DND-41 (cell line): ENCODE data around the gene MYO1E.
A peak's percentile ranks its signal among the peaks of the same experiment; 100 is the strongest.

ENCODE experiments used
- ATAC-seq: fragments of 200-7000 bp; cut with Tn5 transposase; 3 replicates; pipeline ENCODE4 v1.9.1; 2021; ENCODE audit warnings: low read depth; ENCODE audit not compliant: insufficient read depth
- DNase-seq: peaks from one replicate; pipeline ENCODE4 v3.0.0-alpha.2; 2020
- H2AFZ ChIP-seq: 2 replicates; pipeline ENCODE4 v1.6.0; 2012; ENCODE audit warnings: low read depth, low read length
- H3K27ac ChIP-seq: 2 replicates; pipeline ENCODE4 v1.5.1; 2012; ENCODE audit warnings: low read length, inconsistent platforms
- H3K27me3 ChIP-seq: fragments of 200-600 bp; sonication (generic); 2 replicates; pipeline ENCODE4 v1.6.0; 2012; ENCODE audit warnings: low read length, mild to moderate bottlenecking, inconsistent platforms; ENCODE audit not compliant: insufficient read depth, poor library complexity
- H3K36me3 ChIP-seq: 2 replicates; pipeline ENCODE4 v1.5.1; 2012; ENCODE audit warnings: low read length, inconsistent platforms; ENCODE audit not compliant: insufficient read depth
- H3K4me1 ChIP-seq: 2 replicates; pipeline ENCODE4 v1.5.1; 2012; ENCODE audit warnings: mild to moderate bottlenecking, low read length; ENCODE audit not compliant: insufficient read depth
- H3K4me2 ChIP-seq: 2 replicates; pipeline ENCODE4 v1.6.0; 2012; ENCODE audit warnings: mild to moderate bottlenecking, moderate library complexity, low read length, inconsistent platforms; ENCODE audit not compliant: insufficient read depth
- H3K4me3 ChIP-seq, 2 experiments: fragments of 200-600 bp in 1 of 2; shearing (Covaris generic) in 1 of 2; 2 replicates each; pipeline ENCODE4 v1.5.1; 2012 to 2016; ENCODE audit warnings: inconsistent platforms in 2 of 2, low read length in 2 of 2, mild to moderate bottlenecking in 2 of 2, low read depth in 1 of 2, moderate library complexity in 1 of 2
- H3K79me2 ChIP-seq: 2 replicates; pipeline ENCODE4 v1.6.0; 2012; ENCODE audit warnings: low read length, inconsistent platforms; ENCODE audit not compliant: insufficient read depth
- H3K9ac ChIP-seq: 2 replicates; pipeline ENCODE4 v1.6.0; 2012; ENCODE audit warnings: low read depth, mild to moderate bottlenecking, inconsistent platforms, low read length, moderate library complexity
- H3K9me3 ChIP-seq: 2 replicates; pipeline ENCODE4 v1.5.1; 2012; ENCODE audit warnings: low read length, moderate library complexity, mild to moderate bottlenecking, inconsistent platforms; ENCODE audit not compliant: insufficient read depth, severe bottlenecking
- H4K20me1 ChIP-seq: 2 replicates; pipeline ENCODE4 v1.6.0; 2012; ENCODE audit warnings: low read length; ENCODE audit not compliant: insufficient read depth
- CTCF ChIP-seq: IDR thresholded peaks from 2 replicates; pipeline ENCODE4 v1.5.1; 2012; ENCODE audit warnings: borderline replicate concordance, low read length, moderate library complexity, mild to moderate bottlenecking; ENCODE audit not compliant: poor library complexity, severe bottlenecking; ENCODE audit errors: extremely low read depth
- EZH2 ChIP-seq: IDR thresholded peaks from 3 replicates; pipeline ENCODE4 v1.6.1; 2012; ENCODE audit warnings: borderline replicate concordance, low read depth, mild to moderate bottlenecking, moderate library complexity, low read length, inconsistent platforms; ENCODE audit not compliant: severe bottlenecking

The MYO1E gene

GRCh38 chr15:59104602-59104911 is 268.1 kb downstream of the MYO1E start:
- Histone ChIP-seq H3K79me2 (peaks cover 48% of the 10 kb centered on the region), H3K27ac (peak overlapping the region; percentile 95), H3K9ac (peak overlapping the region; percentile 93), H3K36me3 (peaks cover 27% of the 10 kb centered on the region), H3K9me3 (no peaks in the 10 kb centered on the region), H3K4me3 (peak overlapping the region; percentile 76 to 85; a peak in 3 of 4 replicates), H4K20me1 (0 out of 2 replicates have a peak, but pooled peaks cover 4% of the 10 kb centered on the region), H2AFZ (peak overlapping the region; percentile 94), H3K4me2 (peak overlapping the region; percentile 80), H3K27me3 (no peaks in the 10 kb centered on the region), H3K4me1 (peaks cover 42% of the 10 kb centered on the region)
- DNase-seq (no peak), ATAC-seq (no peak; the same call in 2 of the 3 replicates)
- TF ChIP-seq CTCF (no peak), EZH2 (no peak)

GRCh38 chr15:59099162-59099685 is 273.4 kb downstream of the MYO1E start:
- Histone ChIP-seq H4K20me1 (no peaks in the 10 kb centered on the region), H3K79me2 (0 out of 2 replicates have a peak, but pooled peaks cover 2% of the 10 kb centered on the region), H3K4me2 (no peak overlapping the region), H3K4me1 (peaks cover 4% of the 10 kb centered on the region), H3K27me3 (no peaks in the 10 kb centered on the region), H3K36me3 (peaks cover 37% of the 10 kb centered on the region), H3K27ac (no peak overlapping the region), H2AFZ (no peak overlapping the region), H3K9ac (no peak overlapping the region), H3K9me3 (no peaks in the 10 kb centered on the region), H3K4me3 (no peak overlapping the region)
- no peak for DNase-seq
- no peak for ATAC-seq
- TF ChIP-seq CTCF: no peak
- TF ChIP-seq EZH2: no peak

GRCh38 chr15:59096429-59096828 is 276.2 kb downstream of the MYO1E start:
- no peaks in the 10 kb centered on the region for H3K27me3 ChIP-seq
- H3K9me3 ChIP-seq: no peaks in the 10 kb centered on the region
- no peak for DNase-seq
- H3K36me3 ChIP-seq: peaks cover 59% of the 10 kb centered on the region
- no peaks in the 10 kb centered on the region for H4K20me1 ChIP-seq
- H3K4me3 ChIP-seq: no peak overlapping the region
- no peak overlapping the region for H3K27ac ChIP-seq
- no peaks in the 10 kb centered on the region for H3K4me1 ChIP-seq
- no peaks in the 10 kb centered on the region for H3K79me2 ChIP-seq
- no peak overlapping the region for H2AFZ ChIP-seq
- H3K9ac ChIP-seq: no peak overlapping the region
- no peak overlapping the region for H3K4me2 ChIP-seq
- no peak for TF ChIP-seq EZH2
- no peak for TF ChIP-seq CTCF
- no peak for ATAC-seq

GRCh38 chr15:59094077-59094476 is 278.6 kb downstream of the MYO1E start:
- H3K4me2 ChIP-seq: no peak overlapping the region
- ATAC-seq: no peak
- no peaks in the 10 kb centered on the region for H3K79me2 ChIP-seq
- no peak for TF ChIP-seq EZH2
- no peak for TF ChIP-seq CTCF
- DNase-seq: no peak
- H3K27me3 ChIP-seq: no peaks in the 10 kb centered on the region
- no peak overlapping the region for H2AFZ ChIP-seq
- no peaks in the 10 kb centered on the region for H4K20me1 ChIP-seq
- no peaks in the 10 kb centered on the region for H3K4me1 ChIP-seq
- H3K27ac ChIP-seq: no peak overlapping the region
- H3K4me3 ChIP-seq: no peak overlapping the region
- H3K36me3 ChIP-seq: peaks cover 79% of the 10 kb centered on the region
- no peak overlapping the region for H3K9ac ChIP-seq
- H3K9me3 ChIP-seq: no peaks in the 10 kb centered on the region
